Right lobe of liver (tissue), 6 donors: Measurements from ENCODE around the gene POLR2I. TPM values are rescaled to one million over a fixed set of nuclear protein-coding genes. Genes with fewer than 3 reads are reported as not detected.

ENCODE experiments used
- ATAC-seq, 4 donors: fragments of 200-7000 bp; cut with Tn5 transposase; one replicate each; pipeline ENCODE4 v1.9.1; 2020; ENCODE audit warnings: mild to moderate bottlenecking in 4 of 4, moderate library complexity in 4 of 4
- DNase-seq, 3 donors: peaks; one replicate each; pipeline ENCODE4 v3.0.0-alpha.2; 2020
- H3K27ac ChIP-seq, 3 donors: fragments of 200-600 bp; one replicate each; pipeline ENCODE4 v1.8.0; 2022
- H3K27me3 ChIP-seq, 2 donors: fragments of 200-600 bp; one replicate each; pipeline ENCODE4 v1.8.0; 2022
- H3K36me3 ChIP-seq, 4 donors: fragments of 200-600 bp; sonication (generic) in 1 of 4; one replicate each; pipeline versions ENCODE4 v1.5.1 to v1.8.0; 2017 to 2022; ENCODE audit warnings: control low read depth in 1 of 4
- H3K4me1 ChIP-seq, 4 donors: fragments of 200-600 bp; sonication (generic) in 1 of 4; one replicate each; pipeline versions ENCODE4 v1.5.1 to v1.8.0; 2017 to 2022; ENCODE audit warnings: control low read depth in 1 of 4
- H3K4me3 ChIP-seq, 3 donors: fragments of 200-600 bp; one replicate each; pipeline ENCODE4 v1.8.0; 2022
- H3K9me3 ChIP-seq, 4 donors: fragments of 200-600 bp; sonication (generic) in 1 of 4; one replicate each; pipeline versions ENCODE4 v1.5.1 to v1.8.0; 2017 to 2022; ENCODE audit warnings: control low read depth in 1 of 4
- CTCF ChIP-seq, 4 donors: fragments of 200-600 bp in 3 of 4; fragments of 450-650 bp in 1 of 4; IDR thresholded peaks; one replicate each; pipeline versions ENCODE4 v1.5.1 to v1.8.0; 2016 to 2022; ENCODE audit warnings: antibody characterized with exemption in 4 of 4, mild to moderate bottlenecking in 2 of 4
- POLR2A ChIP-seq: fragments of 450-650 bp; IDR thresholded peaks from one replicate; pipeline ENCODE4 v1.6.1; 2017; ENCODE audit warnings: antibody characterized with exemption, mild to moderate bottlenecking
- WGBS: methylation state at CpG from one replicate; pipeline ENCODE4 v1.1.6; 2018; ENCODE audit warnings: low coverage, low lambda C conversion rate; ENCODE audit not compliant: insufficient coverage; ENCODE audit errors: missing lambda C conversion rate; 5-methylcytosine and 5-hydroxymethylcytosine counted together
- intact Hi-C, 2 donors: fragments of 100-400 bp; cut with DNase I; formaldehyde crosslinking; loops; one replicate each; pipeline versions ENCODE4 v1.11.2 to v1.14.1; 2022
- total RNA-seq, 6 experiments: library from RNA; depleted of rRNA in 2 of 6; stranded (reverse); fragments of >200 nt in 2 of 6; fragmentation: NEBNext Ultra II Directional in 3 of 6; extraction: Animal tissue kit (Norgen Biotek cat#: 25700) in 3 of 6; gene quantifications; one replicate each; pipeline versions ENCODE4 v1.1.0 to v1.2.4, GENCODE V29; 2016 to 2023
- donor health status: DM: no; HTN: yes; CAD: no.
- donor health status: DM: no; HTN: no; CAD: no.
- donor health status: DM: no; HTN: no; CAD: no.
- donor health status: DM: no; HTN: yes; CAD: no.
- donor health status: DM: no; HTN: yes; CAD: no.

Gene POLR2I
- total RNA-seq, 6 experiments from 2014 or later = 27.3 to 34.4 (median 29.9) TPM

DNA sequence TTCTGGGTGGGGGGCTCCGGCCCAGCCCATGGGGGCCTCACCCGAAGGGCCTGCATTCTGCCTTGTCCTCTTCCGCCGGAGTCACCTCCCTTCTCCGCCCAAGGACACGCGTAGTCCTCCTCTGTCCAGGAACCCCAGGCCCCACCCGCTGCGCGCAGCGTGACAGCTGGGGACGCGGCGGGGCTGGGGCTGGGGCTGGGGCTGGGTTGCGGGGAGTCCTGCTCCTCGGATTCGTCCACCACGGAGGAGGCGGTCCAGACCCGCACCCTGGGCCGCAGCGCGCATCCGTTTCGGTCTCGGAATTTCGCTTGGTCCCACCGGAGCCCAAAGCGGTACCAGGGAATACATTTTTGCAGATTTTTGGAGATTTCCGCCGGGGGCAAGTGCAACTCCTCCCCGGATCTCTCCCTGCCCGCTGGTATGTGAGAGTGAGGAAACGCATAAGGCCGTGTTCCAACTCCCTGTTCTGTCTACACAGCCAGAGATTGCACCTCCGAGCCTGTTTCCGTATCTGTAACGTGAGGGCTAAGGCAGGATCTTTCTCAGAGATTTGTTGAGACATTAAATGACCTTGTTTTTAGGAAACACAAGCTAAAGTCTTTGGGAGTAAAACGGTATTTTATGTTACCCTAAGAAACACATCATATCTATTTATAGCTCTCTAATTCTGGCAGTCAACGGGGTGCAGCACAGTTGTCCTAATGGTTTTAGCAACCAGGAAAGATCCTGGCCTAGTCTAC is 37.8 kb upstream of the POLR2I start, which contains the start of gene COX7A1:
COX7A1 (minus strand) TSS at position 96 of the 740 bp plus-strand sequence; CDS start at position 56, 40 bp downstream.
- peak; percentile 69 to 84 (median 76) for ATAC-seq
- TF ChIP-seq CTCF (IDR thresholded peaks at IDR 0.05) (no peak), POLR2A (no peak)
- peak within 1 kb of the TSS; percentile 26 to 33 (median 27) for H3K4me3 ChIP-seq
- intact Hi-C loops = no loop called here
- H3K36me3 ChIP-seq = peaks cover 0 to 28% (median 15%) of the 10 kb centered on the region in 4 donors
- H3K4me1 ChIP-seq = no peaks in the 10 kb centered on the region
- H3K27ac ChIP-seq = peak within 1 kb of the TSS; percentile 57 to 73 (median 64)
- no peaks in the 10 kb centered on the region for H3K27me3 ChIP-seq
- peak; percentile 42 to 64 (median 59) for DNase-seq
- no peaks in the 10 kb centered on the region for H3K9me3 ChIP-seq
- 65% methylated on average over 23 of the region's 40 CpGs for WGBS

GRCh38 chr19:36152019-36152351 is 37.3 kb upstream of the POLR2I start:
- ATAC-seq = peak; percentile 9 to 21 (median 17)
- H3K9me3 ChIP-seq = no peaks in the 10 kb centered on the region
- intact Hi-C loops = no loop called here
- no peak for DNase-seq
- H3K4me1 ChIP-seq = no peaks in the 10 kb centered on the region
- H3K27ac ChIP-seq = peak overlapping the region; percentile 57 to 73 (median 64)
- H3K4me3 ChIP-seq = peak overlapping the region; percentile 26 to 33 (median 27)
- H3K36me3 ChIP-seq = peaks cover 0 to 32% (median 17%) of the 10 kb centered on the region in 4 donors
- H3K27me3 ChIP-seq = no peaks in the 10 kb centered on the region
- TF ChIP-seq POLR2A (no peak), CTCF (IDR thresholded peaks at IDR 0.05) (no peak)
- WGBS = 100% methylated on average over 1 of the region's 16 CpGs

GRCh38 chr19:36151144-36152018 is 36.7 kb upstream of the POLR2I start:
- Histone ChIP-seq H3K36me3 (peaks cover 0 to 38% (median 22%) of the 10 kb centered on the region in 4 donors), H3K27ac (peak overlapping the region; percentile 57 to 73 (median 64)), H3K9me3 (no peaks in the 10 kb centered on the region), H3K4me3 (peak overlapping the region in 2 of 3 donors; percentile 26 to 33), H3K27me3 (no peaks in the 10 kb centered on the region), H3K4me1 (no peaks in the 10 kb centered on the region)
- ATAC-seq = peak; percentile 45 to 56 (median 48)
- DNase-seq = peak in 1 of 3 donors; percentile 50
- TF ChIP-seq CTCF (IDR thresholded peaks at IDR 0.05) = no peak
- TF ChIP-seq POLR2A = no peak
- intact Hi-C loops = no loop called here
- 72% methylated on average over 23 of the region's 47 CpGs for WGBS

GRCh38 chr19:36150586-36150985 is 35.9 kb upstream of the POLR2I start:
- H3K4me3 ChIP-seq = no peak overlapping the region
- DNase-seq = no peak

More at GRCh38 chr19:36150586-36150985, 35.9 kb upstream of the POLR2I start:
- intact Hi-C loops = no loop called here
- WGBS = 40% methylated on average over 2 of the region's 5 CpGs
- TF ChIP-seq CTCF (IDR thresholded peaks at IDR 0.05) (no peak), POLR2A (no peak)
- H3K4me1 ChIP-seq = no peaks in the 10 kb centered on the region
- peaks cover 0 to 46% (median 27%) of the 10 kb centered on the region in 4 donors for H3K36me3 ChIP-seq
- H3K27me3 ChIP-seq = no peaks in the 10 kb centered on the region
- ATAC-seq = peak in 1 of 4 donors; percentile 4
- no peak overlapping the region for H3K27ac ChIP-seq
- H3K9me3 ChIP-seq = no peaks in the 10 kb centered on the region
